DND-41 (cell line): ENCODE measurements around the gene HERC5.

Experiments used
- EZH2 ChIP-seq: IDR thresholded peaks from 3 replicates; pipeline ENCODE4 v1.6.1; 2012; ENCODE audit warnings: borderline replicate concordance, low read depth, mild to moderate bottlenecking, moderate library complexity, low read length, inconsistent platforms; ENCODE audit not compliant: severe bottlenecking
- TF ChIP-seq, protein P1 (sequence below): IDR thresholded peaks from 2 replicates; pipeline ENCODE4 v1.5.1; 2012; ENCODE audit warnings: borderline replicate concordance, low read length, moderate library complexity, mild to moderate bottlenecking; ENCODE audit not compliant: poor library complexity, severe bottlenecking; ENCODE audit errors: extremely low read depth

DNA sequence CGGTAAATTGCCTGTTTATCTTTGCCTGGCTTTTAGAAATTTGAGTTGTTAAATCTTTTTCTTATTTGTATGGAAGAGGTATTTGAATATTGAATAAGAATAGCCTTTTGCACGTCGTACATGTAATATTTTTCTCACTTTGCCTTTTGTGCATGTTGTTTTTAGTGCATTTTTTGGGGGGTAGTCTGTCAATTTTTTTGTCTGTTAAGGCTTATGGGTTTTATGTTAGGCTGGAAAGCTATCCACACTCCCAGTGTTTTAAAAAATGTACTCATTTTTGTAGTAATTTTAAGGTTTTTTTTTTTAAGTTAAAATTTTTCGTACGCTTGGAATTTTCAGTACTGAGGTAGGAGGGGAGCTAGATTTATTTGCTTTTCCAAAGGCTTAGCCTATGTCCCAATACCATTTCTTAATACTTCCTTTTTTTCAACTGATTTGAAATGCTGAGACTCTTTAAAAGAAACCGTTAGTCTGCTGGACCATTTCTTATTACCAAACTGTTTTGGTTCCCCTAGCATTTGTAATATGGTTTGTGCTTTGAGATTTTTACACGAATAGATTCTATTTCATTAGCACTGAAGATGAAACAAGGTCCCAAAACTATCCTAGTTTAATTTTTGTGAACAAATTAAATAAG lies 1.3 kb downstream of the HERC5 start:
- TF ChIP-seq, protein P1, sequence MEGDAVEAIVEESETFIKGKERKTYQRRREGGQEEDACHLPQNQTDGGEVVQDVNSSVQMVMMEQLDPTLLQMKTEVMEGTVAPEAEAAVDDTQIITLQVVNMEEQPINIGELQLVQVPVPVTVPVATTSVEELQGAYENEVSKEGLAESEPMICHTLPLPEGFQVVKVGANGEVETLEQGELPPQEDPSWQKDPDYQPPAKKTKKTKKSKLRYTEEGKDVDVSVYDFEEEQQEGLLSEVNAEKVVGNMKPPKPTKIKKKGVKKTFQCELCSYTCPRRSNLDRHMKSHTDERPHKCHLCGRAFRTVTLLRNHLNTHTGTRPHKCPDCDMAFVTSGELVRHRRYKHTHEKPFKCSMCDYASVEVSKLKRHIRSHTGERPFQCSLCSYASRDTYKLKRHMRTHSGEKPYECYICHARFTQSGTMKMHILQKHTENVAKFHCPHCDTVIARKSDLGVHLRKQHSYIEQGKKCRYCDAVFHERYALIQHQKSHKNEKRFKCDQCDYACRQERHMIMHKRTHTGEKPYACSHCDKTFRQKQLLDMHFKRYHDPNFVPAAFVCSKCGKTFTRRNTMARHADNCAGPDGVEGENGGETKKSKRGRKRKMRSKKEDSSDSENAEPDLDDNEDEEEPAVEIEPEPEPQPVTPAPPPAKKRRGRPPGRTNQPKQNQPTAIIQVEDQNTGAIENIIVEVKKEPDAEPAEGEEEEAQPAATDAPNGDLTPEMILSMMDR: no peak
- no peak for TF ChIP-seq EZH2
